GM20000 (cell line): ENCODE data around the gene CDKL5.

ENCODE experiments used
- DNase-seq: peaks from one replicate; pipeline ENCODE4 v3.0.0; 2012; ENCODE audit warnings: low spot score
- CTCF ChIP-seq: IDR thresholded peaks from 2 replicates; pipeline ENCODE4 v1.5.1; 2012; ENCODE audit warnings: mild to moderate bottlenecking, control low read depth; ENCODE audit errors: extremely low read depth, missing control alignments

Gene CDKL5

GRCh38 chrX:18566748-18567147 lies 141.3 kb downstream of the CDKL5 start:
- no peak for DNase-seq
- no peak for TF ChIP-seq CTCF

- no peak for DNase-seq
- TF ChIP-seq CTCF: no peak
Observed at GRCh38 chrX:18573556-18573955, 148.1 kb downstream of the CDKL5 start.

- TF ChIP-seq CTCF: no peak
Observed at GRCh38 chrX:18574591-18574990, 149.2 kb downstream of the CDKL5 start.

GRCh38 chrX:18575744-18576143 lies 150.3 kb downstream of the CDKL5 start:
- TF ChIP-seq CTCF: no peak
- no peak for DNase-seq

More at GRCh38 chrX:18574591-18574990, 149.2 kb downstream of the CDKL5 start:
- no peak for DNase-seq

GRCh38 chrX:18577400-18577799 lies 152.0 kb downstream of the CDKL5 start:
- TF ChIP-seq CTCF: no peak
- DNase-seq: no peak

GRCh38 chrX:18578546-18578945 lies 153.1 kb downstream of the CDKL5 start:
- no peak for DNase-seq
- no peak for TF ChIP-seq CTCF

- DNase-seq: no peak
- no peak for TF ChIP-seq CTCF
Observed at GRCh38 chrX:18579495-18579894, 154.1 kb downstream of the CDKL5 start.
